Activated naive CD4-positive, alpha-beta T cell treated with anti-CD3 and anti-CD28 coated beads, Interleukin-2, amount 50 U/mL, for 72 hours (primary cell): ENCODE data around the gene TCEAL1. TPM values are rescaled to one million over a fixed set of nuclear protein-coding genes. Genes with fewer than 3 reads are reported as not detected.
"Not testable (repeated sequence)": the region's sequence is repeated elsewhere in the genome, so short reads cannot be mapped to it uniquely, and the experiment has no call there.

Experiments
- ATAC-seq, 2 donors: fragments of 150-1000 bp; cut with Tn5 transposase; 2 replicates each; pipeline ENCODE4 v1.10.0; 2021; ENCODE audit warnings: mild to moderate bottlenecking in 2 of 2, moderate library complexity in 2 of 2
- DNase-seq, 2 donors: peaks; one replicate each; pipeline ENCODE4 v3.0.0; 2021 to 2022; ENCODE audit warnings: low spot score in 2 of 2
- H3K27ac Mint-ChIP-seq, 2 donors: one replicate each; pipeline ENCODE4 v1.8.0; 2022; ENCODE audit warnings: mild to moderate bottlenecking in 2 of 2, mixed read lengths in 2 of 2
- H3K36me3 Mint-ChIP-seq, 2 donors: one replicate each; pipeline ENCODE4 v1.8.0; 2022; ENCODE audit warnings: mixed read lengths in 2 of 2
- H3K9me3 Mint-ChIP-seq, 2 donors: one replicate each; pipeline ENCODE4 v1.8.0; 2022; ENCODE audit warnings: mixed read lengths in 2 of 2
- total RNA-seq, 2 donors: library from RNA; stranded (reverse); gene quantifications; one replicate each; pipeline ENCODE4 v1.2.3, GENCODE V29; 2022

The TCEAL1 gene
- total RNA-seq, 2 donors from 2014 or later, result 7.4 to 11.4 TPM

DNA sequence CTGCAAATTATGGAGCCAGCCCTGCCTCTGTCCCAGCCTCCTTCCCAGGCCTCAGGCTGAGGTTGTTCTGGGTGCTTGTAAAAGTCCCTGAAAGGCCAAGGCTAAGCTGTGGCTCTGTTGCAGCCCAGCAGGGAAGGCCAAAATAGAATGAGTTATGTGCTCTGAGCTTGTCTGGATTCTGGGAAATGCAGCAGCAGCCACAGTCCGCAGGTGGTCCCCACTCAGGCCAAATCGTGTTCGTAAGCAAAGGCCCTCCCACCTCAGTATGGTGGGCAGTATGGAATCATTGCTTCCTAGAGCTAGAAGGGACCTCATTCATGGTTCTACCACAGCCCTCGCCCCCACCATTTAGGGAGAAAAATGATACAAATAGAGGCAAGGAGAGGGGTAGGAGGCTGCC lies 4.7 kb upstream of the TCEAL1 start:
- no peak overlapping the region for H3K27ac Mint-ChIP-seq
- H3K9me3 Mint-ChIP-seq, result no peaks in the 10 kb centered on the region
- no peak for ATAC-seq
- no peak for DNase-seq
- H3K36me3 Mint-ChIP-seq, result no peaks in the 10 kb centered on the region

DNA sequence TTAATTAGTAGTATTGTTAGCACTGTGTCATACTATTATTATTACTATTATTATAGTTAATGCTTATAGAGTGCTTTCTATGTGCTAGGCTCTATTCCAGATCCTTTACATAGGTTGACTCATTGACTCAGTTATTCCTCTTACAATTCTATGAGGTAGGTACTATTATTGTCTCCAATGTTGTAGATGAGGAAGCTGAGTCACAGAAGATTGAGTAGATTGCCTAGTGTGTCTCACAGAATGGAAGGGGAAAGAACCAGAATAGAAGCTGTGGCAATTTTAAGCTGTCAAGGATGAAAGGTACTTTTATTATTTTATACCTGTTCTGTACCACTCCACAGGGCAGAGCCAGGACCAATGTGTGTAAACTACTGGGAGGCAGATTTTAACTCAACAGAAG lies 1.9 kb upstream of the TCEAL1 start:
- H3K9me3 Mint-ChIP-seq, result no peaks in the 10 kb centered on the region
- DNase-seq (no peak), ATAC-seq (peak in 1 of 2 donors; percentile 63)
- H3K27ac Mint-ChIP-seq, result no peak overlapping the region
- H3K36me3 Mint-ChIP-seq, result peaks cover 0 to 7% of the 10 kb centered on the region in 2 donors

DNA sequence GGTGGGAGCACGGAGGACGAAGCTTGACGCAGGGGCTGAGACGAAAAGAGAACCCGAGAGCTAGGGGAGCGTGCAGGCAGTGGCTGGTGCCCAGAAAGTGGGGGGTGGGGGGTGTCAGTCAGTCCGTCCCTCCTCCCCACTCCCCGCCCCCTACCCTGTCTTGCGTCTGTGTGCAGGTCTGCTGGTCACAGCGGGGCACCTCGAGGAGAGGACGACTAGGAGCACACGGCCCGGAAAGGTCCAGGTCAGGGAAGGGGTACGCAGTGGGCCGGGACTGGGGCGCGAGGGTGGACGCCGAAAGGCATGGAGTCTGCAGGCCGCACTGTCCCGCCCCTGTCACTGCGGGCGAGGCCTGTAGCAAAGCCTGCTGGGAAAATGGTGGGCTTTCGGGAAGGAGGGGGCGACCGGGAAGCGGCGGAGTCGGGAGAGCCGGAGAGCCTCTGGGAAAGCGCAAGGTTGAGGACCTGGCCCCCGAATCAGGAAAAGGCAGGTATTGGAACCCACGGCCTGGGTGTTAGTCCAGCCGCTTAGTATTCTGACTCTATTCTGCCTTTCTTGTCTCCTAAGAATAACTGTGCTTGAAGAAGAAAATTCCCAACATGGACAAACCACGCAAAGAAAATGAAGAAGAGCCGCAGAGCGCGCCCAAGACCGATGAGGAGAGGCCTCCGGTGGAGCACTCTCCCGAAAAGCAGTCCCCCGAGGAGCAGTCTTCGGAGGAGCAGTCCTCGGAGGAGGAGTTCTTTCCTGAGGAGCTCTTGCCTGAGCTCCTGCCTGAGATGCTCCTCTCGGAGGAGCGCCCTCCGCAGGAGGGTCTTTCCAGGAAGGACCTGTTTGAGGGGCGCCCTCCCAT lies 769 bp downstream of the TCEAL1 start:
- H3K27ac Mint-ChIP-seq, result peak overlapping the region; percentile 27 to 93
- ATAC-seq, result peak; percentile 53 to 67
- no peaks in the 10 kb centered on the region for H3K9me3 Mint-ChIP-seq
- DNase-seq, result peak in 1 of 2 donors; percentile 5
- H3K36me3 Mint-ChIP-seq, result peaks cover 0 to 7% of the 10 kb centered on the region in 2 donors

DNA sequence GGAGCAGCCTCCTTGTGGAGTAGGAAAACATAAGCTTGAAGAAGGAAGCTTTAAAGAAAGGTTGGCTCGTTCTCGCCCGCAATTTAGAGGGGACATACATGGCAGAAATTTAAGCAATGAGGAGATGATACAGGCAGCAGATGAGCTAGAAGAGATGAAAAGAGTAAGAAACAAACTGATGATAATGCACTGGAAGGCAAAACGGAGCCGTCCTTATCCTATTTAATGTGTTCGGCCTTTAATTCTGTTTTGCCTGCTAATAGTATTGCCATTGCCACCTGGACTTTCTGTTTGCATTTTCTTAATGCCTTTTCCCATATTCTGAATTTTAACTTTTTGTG lies 1.4 kb downstream of the TCEAL1 start:
- Mint-ChIP-seq H3K27ac (peak overlapping the region in 1 of 2 donors; percentile 93), H3K9me3 (no peaks in the 10 kb centered on the region), H3K36me3 (peaks cover 0 to 7% of the 10 kb centered on the region in 2 donors)
- ATAC-seq, result no peak
- no peak for DNase-seq

DNA sequence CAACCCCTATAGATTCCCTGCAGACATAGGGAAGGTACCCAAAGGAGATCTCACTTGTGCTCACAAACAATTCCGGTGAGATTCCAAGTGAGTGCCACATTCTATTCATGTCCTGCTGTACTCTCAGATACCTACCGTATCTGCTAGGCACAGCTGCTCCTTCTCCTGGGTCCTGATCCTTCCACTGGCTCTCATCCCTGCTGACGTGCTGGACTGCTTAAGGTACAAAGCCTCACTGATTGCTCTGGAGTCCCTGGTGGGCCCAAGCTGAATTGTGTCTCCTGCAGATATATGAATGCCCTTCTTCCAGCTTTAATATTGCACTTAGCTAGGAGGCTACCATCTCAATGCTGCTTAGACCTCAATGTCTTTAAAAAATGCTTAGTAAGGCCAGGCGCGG lies 2.4 kb downstream of the TCEAL1 start:
- ATAC-seq (no peak), DNase-seq (no peak)
- no peaks in the 10 kb centered on the region for H3K9me3 Mint-ChIP-seq
- peaks cover 0 to 7% of the 10 kb centered on the region in 2 donors for H3K36me3 Mint-ChIP-seq
- no peak overlapping the region for H3K27ac Mint-ChIP-seq

DNA sequence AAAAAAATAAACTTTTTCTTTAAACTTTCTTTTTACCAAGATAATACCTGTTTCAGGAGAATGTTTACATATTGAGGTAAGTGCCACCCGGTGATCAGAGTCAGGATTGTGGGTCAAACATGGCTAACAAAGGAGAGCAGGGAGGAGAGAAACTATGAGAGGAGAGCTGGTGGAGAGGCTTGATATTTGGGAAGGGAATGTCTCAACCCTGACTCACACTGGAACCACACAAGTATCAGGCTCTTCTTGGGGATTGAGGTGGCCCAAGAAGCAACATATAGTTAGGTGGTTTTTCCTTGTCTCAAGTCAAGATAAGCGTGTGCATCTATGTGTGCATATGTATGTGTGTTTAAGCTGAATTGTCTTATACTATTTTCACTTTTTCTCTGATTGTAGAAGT lies 6.7 kb downstream of the TCEAL1 start:
- Mint-ChIP-seq H3K36me3 (no peaks in the 10 kb centered on the region), H3K9me3 (no peaks in the 10 kb centered on the region), H3K27ac (no peak overlapping the region)
- ATAC-seq, result no peak
- no peak for DNase-seq

DNA sequence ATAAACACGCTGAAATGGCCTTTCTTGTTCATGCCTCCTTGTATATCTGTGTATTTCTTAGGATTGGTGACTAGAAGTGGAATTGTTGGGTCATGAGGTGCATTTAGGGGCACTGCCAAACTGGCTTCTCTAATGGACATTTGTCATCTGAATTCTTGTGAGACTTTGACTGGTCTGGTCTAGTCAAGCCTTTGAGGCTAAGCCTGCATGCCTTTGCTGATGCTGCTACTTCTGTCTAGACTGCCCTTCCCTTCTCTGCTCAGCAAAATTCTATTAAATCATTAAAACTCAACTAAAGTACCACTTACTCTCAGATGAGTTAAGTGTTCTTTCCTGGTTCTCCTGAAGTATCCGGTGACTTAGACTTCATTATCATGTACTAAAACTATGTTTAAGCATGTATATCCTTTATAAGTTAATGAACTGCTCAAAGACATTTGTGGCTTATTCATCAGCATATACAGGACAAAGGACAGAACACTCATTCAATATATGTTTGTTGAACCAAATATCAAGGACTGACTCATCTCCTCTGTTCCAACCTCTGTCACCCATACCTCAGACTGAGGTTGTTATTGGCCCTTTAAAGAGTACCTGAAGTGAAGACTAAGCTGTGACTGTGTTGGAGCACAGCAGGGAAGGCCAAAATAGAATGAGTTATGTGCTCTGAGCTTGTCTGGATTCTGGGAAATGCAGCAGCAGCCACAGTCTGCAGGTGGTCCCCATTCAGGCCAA lies 9.0 kb downstream of the TCEAL1 start:
- no peaks in the 10 kb centered on the region for H3K9me3 Mint-ChIP-seq
- DNase-seq (no peak), ATAC-seq (peak in 1 of 2 donors; percentile 52)
- H3K36me3 Mint-ChIP-seq, result no peaks in the 10 kb centered on the region
- no peak overlapping the region for H3K27ac Mint-ChIP-seq

DNA sequence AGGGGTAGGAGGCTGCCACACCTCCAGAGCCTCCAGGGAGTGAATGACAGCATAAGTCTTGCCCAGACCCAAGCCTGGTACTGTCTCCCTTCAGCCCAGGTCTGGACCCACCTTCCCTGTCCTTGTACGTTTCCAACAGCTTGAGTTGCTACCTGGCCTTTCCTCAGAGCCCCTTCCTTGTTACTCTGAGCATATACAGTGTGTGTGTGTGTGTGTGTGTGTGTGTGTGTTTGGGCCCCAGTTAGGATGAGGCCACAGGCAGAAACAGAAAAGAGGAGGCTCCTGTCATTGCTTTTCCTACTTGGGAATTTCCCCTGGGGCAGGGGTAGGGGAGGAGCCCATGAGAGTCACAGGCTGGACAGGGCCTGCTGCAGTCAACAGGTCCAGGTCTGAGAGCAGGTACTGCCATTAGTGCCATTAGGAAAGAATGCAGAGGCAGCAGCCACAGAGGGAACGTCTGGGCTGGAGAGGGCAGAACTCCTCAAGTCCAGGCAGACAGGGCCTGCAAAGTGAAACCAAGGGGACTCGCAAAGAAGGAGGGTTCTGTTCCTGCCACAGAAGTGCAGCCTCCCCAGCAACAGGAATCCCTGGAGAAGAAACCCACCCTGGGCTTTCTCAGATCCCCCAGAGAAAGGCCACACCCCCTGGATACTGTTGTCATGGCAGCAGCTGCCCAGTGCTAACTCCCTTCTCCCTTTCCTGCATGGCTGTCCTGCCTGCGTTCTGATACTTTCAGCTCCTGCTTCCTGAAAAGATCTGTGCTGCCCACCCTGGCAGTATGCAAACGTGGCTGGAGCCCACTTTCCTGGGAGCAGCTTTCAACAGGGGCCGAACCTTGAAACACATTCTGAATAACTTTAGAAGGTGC lies 9.9 kb downstream of the TCEAL1 start:
- H3K9me3 Mint-ChIP-seq, H3K36me3 Mint-ChIP-seq, ATAC-seq, H3K27ac Mint-ChIP-seq, DNase-seq: not testable (repeated sequence)

DNA sequence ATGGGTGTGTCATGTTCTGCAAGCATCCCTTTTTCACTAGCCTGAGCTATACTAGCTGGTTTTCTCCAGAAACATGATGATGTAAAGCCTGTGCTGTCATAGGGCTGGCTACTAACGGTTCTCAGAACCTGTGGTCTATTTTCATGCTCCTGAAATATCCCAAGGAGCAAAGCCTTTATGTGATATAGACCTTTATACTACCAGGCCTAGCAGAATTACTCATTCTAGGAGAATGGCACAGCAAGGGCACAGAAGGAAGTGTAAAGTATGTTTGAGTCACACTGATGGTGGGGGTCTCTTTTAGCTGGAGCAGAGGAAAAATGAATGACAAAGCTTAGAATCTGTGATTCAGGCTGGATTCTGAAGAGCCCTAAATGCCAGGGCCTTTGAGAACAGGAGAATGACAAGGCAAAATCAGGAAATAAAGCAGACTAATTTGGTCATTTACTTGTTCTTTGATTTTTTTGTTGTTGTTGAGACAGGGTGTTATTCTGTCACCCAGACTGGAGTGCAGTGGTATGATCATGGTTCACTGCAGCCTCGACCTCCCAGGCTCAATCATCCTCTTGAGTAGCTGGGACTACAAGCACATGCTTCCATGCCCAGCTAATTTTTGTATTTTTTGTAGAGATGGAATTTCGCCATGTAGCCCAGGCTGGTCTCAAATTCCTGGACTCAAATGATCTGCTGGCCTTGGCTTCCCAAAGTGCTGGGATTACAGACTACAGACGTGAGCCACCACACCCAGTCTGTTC lies 11.8 kb downstream of the TCEAL1 start:
- no peak for DNase-seq
- Mint-ChIP-seq H3K27ac (no peak overlapping the region), H3K9me3 (no peaks in the 10 kb centered on the region), H3K36me3 (no peaks in the 10 kb centered on the region)
- no peak for ATAC-seq

DNA sequence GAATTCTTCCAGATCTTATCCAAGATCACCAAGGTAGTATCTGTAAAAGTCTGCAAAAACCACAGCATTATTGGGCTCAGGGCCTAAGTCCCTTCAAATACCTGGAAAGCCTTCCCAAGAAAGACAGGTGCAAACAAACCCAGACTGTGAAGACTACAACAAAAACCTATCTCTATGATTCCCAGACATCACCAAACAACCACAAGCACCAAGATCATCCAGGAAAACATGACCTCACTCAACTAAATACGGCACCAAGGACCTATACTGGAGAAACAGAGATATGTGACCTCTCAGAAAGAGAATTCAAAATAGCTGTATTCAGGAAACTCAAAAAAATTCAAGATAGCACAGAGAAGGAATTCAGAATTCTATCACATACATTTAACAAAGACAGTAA lies 15.3 kb downstream of the TCEAL1 start:
- ATAC-seq, result no peak
- Mint-ChIP-seq H3K9me3 (no peaks in the 10 kb centered on the region), H3K27ac (no peak overlapping the region), H3K36me3 (no peaks in the 10 kb centered on the region)
- no peak for DNase-seq

DNA sequence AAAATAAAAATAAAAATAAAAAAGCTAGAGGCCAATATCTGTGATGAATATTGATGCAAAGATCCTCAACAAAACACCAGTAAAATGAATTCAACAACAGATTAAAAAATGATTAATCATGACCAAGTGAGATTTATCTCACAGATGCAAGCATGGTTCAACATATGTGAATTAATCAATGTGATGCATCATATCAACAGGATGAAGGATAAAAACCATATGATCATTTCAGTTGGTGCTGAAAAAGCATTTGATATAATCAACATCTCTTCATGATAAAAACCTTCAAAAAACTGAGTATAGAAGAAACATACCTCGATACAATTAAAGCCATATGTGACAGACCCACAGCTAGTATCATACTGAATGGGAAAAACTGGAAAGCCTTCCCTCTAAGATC lies 18.9 kb downstream of the TCEAL1 start:
- no peaks in the 10 kb centered on the region for H3K36me3 Mint-ChIP-seq
- H3K27ac Mint-ChIP-seq, result no peak overlapping the region
- ATAC-seq (no peak), DNase-seq (no peak)
- no peaks in the 10 kb centered on the region for H3K9me3 Mint-ChIP-seq

DNA sequence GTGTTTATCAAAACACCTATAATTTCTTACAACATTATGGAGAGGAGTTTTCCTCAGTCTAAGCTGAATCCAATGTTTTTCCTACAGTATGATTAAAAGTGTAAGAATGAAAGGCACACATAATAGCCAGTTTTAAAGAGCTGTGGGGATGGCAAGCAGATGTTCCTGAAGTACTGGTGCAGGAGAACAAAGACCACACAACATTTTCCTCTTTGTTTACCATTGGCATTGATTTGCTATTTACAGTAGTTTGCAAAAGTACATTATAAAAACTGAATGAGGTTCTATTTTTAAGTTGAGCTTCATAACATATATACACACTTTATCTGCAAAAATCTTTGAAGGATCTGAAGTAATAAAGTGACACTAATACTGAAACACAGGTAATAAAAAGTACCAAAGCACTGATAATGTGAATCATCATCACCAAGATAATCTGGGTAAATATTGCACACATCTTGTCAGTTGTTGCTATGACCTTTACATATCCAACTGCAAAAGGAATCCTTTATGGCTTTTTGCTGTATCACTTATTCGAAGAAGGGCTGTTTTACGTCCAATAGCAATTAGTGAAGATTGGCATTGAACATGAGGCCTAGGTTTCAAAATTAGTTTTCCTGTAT lies 22.5 kb downstream of the TCEAL1 start:
- Mint-ChIP-seq H3K9me3 (peaks cover 0 to 5% of the 10 kb centered on the region in 2 donors), H3K27ac (no peak overlapping the region), H3K36me3 (no peaks in the 10 kb centered on the region)
- ATAC-seq (no peak), DNase-seq (no peak)

DNA sequence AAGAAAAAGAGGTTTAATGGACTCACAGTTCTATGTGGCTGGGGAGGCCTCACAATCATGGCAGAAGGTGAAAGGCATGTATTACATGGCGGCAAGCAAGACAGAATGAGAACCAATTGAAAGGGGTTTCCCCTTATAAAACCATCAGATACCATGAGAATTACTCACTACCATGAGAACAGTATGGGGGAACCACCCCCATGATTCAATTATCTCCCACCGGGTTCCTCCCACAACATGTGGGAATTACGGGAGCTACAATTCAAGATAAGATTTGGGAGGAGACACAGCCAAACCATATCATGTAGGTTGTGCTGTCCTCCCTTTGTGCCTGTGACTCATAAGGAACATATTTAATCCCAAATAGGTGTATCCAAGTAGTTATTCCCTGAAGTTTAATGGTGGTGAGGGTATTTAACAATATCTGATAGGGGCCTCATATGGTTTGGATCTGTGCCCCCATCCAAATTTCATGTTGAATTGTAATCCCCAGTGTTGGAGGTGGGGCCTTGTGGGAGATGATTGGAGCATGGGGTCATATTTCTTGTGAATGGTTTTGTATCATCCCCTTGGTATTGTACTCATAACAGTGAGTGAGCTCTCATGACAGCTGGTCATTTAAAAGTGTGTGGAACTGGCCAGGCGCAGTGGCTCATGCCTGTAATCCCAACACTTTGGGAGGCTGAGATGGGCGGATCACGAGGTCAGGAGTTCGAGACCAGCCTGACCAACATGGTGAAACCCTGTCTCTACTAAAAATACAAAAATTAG lies 26.6 kb downstream of the TCEAL1 start:
- peaks cover 0 to 13% of the 10 kb centered on the region in 2 donors for H3K9me3 Mint-ChIP-seq

DNA sequence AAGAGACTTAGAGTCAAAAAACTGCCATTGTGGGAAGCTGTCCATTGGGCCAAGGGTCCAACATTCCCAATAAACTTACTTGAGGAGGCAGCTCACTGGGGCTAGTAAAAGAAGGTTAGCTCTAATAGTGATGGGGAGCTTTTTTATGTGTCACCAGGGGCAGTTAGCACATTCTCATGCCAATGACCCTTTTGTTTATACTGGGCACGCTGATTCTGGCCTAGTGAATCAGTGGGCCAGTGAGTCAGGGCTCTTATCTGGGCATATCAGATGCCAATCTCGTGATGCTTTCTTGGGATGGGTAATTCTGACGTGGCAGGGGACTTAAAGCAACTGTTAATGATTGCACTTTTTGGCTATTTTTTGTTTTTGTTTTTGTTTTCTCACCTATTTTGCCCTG lies 27.8 kb downstream of the TCEAL1 start:
- Mint-ChIP-seq H3K9me3 (peaks cover 0 to 13% of the 10 kb centered on the region in 2 donors), H3K36me3 (no peaks in the 10 kb centered on the region), H3K27ac (no peak overlapping the region)
- ATAC-seq (no peak), DNase-seq (no peak)

More for the DNA sequence above, 26.6 kb downstream of the TCEAL1 start:
- H3K36me3 Mint-ChIP-seq, DNase-seq, H3K27ac Mint-ChIP-seq: not testable (repeated sequence)
- peak in 1 of 2 donors; percentile 57 for ATAC-seq

DNA sequence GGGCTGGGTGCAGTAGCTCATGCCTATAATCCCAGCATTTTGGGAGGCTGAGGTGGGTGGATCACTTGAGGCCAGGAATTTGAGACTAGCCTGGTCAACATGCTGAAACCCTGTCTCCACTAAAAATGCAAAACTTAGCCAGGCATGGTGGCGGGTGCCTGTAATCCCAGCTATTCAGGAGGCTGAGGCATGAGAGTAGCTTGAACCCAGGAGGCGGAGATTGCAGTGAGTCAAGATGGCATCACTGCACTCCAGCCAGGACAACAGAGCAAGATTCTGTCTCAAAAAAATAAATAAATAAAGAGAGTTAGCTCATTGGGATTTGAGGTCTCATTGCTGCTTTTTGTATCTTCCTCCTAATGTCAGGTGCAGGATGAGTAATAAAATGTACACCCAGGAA lies 28.3 kb downstream of the TCEAL1 start:
- DNase-seq, ATAC-seq, H3K36me3 Mint-ChIP-seq, H3K27ac Mint-ChIP-seq: not testable (repeated sequence)
- peaks cover 0 to 13% of the 10 kb centered on the region in 2 donors for H3K9me3 Mint-ChIP-seq
